Epidermal melanocyte (primary cell): ENCODE measurements around the gene GSN.

Experiments used
- DNase-seq: peaks from one replicate; pipeline ENCODE4 v3.0.0; 2011; ENCODE audit warnings: low spot score; ENCODE audit not compliant: insufficient read length

Gene GSN

GRCh38 chr9:121246821-121247561 lies 21.0 kb upstream of the GSN start:
- DNase-seq, result no peak

GRCh38 chr9:121249563-121249962 lies 18.4 kb upstream of the GSN start:
- no peak for DNase-seq

DNA sequence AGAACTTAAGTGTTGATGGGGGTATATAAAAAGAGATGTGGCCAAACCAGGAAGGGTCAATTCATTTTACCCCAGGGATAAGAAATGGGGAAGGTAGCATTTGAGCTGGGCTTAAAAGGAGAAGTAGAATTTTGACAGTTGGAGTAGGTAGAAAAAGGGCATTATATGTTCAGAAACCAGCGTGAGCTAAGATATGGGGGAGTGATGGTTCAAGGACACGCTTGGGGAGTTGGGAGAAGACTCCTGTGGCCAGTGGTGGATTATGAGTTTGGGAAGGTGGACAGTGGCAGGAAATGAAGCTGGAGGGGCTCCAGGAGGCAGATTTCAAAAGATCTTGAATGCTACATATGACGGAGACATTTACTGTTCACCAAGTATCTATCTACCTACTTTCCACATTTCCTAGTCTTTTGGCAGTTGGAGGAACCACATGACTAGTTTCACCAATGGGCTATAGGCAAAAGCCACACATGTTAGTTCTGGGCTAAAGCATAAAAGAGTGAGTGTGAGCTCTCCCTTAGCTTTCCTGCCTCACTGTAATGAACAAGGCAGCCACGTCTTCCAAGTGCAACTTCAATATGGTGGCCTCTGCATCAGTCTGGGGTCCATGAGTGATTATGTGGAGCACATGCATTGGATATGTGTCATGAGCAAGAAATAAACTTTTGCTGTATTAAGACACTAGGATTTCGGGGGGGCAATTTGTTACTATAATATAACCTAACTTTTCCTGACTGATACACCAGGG lies 15.7 kb upstream of the GSN start:
- DNase-seq, result no peak

DNA sequence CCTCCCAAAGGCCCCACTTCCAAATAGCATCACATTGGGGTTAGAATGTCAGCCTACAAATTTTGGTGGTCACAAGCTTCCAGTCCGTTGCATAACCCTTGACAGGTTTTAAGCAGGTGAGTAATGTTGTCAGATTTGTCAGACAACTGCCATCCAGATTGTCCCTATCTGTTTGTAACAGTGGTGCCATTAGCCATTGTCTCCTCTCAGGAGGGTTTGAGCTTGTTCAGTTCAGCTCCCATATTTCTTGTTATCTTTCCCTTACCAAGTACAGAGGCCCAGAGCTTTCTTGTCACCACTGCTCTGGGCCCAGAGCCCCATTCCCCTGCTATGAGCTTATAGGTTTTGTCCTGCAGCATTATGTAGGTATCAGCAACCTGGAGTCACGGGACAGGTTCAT lies 14.8 kb upstream of the GSN start:
- no peak for DNase-seq

DNA sequence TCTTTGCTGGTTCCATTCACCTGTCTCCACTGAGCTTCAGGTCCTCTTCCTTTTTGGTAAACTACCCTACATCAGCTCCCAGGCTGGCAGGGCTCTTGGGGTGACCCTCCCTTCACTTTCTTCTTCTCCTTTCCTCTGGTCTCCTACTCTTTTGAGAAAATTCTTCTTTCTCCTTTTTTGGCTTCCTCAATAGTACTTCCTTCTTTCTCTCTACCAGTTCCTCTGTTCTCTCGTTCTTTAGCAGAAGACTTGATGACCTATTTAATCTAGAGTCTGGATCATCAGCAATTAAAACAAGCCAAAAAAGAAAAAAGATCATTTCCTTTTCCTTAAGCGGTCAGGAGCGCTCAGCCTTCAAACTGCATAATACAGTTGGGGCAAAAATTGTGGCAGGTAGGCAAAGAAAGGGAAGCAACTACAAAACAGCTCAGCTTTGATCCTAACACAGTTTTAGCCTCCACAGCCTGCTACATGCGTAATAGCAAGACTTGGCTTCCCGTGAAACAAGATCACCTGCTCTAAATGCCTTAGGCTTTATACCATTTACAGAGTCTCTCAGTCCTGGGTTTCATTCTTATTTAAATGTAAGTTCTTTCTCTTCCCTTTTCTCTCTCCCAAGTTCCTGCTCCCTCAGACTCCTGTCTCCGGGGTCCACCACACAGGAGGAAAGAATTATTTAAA lies 14.0 kb upstream of the GSN start:
- DNase-seq, result no peak

GRCh38 chr9:121259498-121259897 lies 8.5 kb upstream of the GSN start:
- no peak for DNase-seq

- no peak for DNase-seq
Measured at GRCh38 chr9:121259935-121260334, 8.0 kb upstream of the GSN start.

- DNase-seq, result no peak
Measured at GRCh38 chr9:121260457-121261106, 7.4 kb upstream of the GSN start.

GRCh38 chr9:121261107-121261460 lies 6.9 kb upstream of the GSN start:
- DNase-seq, result peak; percentile 56

GRCh38 chr9:121261755-121262154 lies 6.2 kb upstream of the GSN start:
- DNase-seq, result no peak

- DNase-seq, result no peak
Measured at GRCh38 chr9:121262423-121262822, 5.5 kb upstream of the GSN start.

DNA sequence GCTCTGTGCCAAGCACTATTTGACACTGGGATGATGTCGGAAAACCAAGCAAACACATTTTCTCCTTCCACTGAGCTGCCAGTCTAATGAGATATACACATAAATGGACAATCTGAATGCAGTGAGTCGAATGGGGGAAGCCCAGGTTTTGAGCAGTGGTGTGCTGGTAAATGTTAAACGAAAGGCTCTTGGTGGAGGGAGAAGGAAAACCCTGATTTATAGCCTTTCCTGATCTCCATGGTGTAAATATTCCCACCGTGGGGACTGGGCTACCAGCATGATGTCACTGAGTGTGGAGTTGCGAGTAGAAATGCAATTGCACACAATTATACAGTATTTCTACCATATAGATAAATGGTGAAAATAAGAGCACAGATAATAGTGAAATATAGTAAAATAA lies 5.0 kb upstream of the GSN start:
- no peak for DNase-seq

- no peak for DNase-seq
Measured at GRCh38 chr9:121266356-121266755, 1.6 kb upstream of the GSN start.

DNA sequence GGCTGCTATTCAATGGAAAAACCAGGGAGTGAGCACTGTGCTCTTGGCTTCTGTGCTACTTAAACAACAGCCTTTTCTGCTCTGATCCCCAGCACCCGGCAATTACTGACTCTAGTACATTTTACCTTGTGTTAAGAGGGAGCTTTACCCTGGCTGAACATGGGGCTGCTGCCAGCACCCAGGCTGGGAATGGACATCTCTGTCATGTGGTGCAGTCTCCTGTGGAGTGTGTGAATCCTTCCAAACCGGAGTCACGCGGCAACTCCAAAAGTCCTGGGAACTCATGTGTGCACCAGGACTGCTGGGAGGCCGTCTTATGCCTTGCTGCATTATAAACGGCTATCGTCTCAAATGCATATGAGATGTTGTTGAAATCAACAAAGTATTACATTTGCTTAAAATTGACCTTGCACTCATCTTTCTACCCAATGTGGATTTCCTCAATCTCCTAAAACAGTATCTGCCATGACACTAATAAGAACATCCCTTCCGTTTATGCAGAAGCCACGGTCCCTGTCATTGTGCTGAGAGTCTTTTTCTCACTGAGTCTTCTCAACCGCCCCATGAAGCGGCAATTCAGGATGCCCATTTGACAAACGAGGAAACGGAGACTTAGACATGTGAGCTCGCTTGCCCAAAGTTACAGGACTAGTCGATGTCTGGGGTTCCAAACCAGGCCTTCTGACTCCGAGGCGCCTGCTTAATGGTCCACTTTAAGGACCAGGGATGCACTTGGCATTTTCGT lies 884 bp upstream of the GSN start:
- DNase-seq, result no peak

GRCh38 chr9:121268598-121268850 lies 562 bp downstream of the GSN start:
- no peak for DNase-seq

DNA sequence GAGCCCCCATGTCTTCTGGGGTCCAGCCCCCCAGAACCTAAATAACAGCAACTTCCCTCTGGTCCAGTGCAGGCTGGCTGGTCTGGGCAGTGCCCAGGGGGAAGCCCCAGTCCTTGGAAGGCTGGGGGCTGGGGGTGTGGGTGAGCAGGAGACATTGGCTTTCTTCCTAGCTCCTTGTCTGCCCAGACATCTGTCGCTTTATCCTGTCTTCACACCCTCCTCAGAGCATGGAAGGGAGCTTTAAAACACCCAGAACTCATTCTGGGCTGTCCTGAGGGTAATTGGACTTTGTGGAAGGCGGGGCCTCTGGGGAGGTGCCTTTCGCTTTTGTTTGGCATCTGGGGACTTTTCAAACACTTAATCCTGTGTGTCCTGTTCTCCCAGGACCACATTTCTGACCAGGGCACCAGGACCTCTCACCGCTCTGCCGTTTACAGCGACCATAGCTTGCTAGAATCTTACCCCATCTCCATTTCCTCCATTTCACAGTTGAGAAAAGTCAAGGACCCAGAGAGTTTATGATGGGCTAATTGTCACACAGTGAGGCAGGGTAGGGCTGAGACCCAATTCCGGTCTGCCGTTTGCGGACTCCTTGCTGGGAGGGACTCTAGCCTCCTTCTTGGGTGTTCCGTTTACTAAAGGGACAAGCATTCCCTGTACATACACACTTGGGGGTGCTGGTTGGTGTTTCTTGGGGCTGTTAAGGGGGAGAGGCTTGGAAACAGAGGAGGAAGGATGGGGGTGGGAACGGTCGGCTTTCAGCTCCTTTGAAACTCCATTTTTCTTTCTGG lies 1.1 kb downstream of the GSN start:
- DNase-seq, result no peak

DNA sequence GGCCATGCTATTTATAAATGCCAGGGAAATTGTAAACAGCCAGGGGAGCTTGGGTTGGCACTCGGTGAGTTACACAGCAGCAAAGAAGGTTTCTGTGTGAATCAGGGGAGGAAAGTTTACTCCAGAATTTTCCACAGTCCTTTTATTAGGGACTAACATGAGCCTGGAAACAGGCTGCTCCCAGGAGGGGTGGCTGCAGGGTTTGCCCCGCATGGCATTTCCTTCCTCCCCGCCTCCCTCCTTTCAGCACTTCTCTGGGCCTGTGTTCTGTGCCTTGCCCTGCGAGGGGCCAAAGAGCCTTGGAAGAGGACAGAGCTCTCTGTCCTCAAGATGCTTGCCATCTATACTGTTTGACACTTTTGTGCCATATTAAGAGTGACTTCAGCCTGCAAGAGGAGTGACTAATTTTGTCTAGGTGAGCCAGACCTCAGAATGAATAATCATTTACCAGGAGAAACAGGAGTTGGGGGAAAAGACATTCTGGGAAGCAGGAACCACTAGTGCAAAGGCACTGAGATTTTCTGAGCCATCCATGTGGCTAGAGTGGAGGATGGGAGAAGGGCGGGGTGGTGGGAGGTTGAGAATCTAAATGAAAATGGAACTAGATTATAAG lies 1.8 kb downstream of the GSN start:
- no peak for DNase-seq

DNA sequence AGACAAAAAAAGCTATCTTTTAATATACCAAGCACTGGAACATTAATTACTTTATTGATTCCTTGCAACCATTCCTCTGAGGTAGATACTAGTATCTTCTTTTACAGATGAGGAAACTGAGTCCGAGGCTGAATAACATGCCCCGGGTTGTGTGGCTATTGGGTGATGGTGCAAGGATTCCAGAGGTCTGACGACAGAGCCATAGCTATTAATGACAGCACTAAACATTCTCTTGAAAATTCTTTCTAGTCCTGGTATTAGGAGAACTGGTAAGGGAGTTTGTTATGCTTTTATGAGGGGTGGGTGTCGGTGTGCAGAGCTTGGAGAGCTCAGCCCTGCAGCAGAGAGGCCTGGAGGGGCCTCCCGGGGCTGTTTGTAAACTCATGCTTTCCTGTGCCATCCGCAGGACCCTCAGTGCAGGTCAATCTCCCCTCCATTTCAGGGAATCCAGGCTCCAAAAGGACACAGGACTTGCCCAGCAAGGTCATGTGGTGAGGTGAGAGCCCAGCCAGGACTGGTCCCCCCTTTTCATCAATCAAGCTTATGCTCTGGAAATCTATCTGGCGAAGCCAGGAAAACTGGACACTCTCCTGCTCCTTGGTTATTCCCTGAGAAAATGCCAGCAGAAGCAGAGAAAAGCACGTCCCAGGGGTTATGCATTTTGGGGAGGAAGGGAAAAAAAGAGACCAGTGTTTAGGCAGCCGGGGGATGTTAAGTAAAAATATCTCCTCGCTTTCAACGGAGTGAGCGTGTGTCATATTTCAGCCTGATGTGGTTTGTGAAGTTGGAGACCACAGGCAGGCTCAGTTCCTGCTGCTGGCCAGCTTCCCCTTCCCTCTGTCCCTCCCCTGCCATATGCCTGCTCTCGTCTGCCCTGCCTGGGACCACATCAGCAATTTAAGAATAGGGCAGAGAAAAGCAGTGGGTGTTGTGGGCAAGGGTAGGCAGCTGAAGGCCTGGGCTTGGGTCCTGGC lies 3.7 kb downstream of the GSN start:
- no peak for DNase-seq

DNA sequence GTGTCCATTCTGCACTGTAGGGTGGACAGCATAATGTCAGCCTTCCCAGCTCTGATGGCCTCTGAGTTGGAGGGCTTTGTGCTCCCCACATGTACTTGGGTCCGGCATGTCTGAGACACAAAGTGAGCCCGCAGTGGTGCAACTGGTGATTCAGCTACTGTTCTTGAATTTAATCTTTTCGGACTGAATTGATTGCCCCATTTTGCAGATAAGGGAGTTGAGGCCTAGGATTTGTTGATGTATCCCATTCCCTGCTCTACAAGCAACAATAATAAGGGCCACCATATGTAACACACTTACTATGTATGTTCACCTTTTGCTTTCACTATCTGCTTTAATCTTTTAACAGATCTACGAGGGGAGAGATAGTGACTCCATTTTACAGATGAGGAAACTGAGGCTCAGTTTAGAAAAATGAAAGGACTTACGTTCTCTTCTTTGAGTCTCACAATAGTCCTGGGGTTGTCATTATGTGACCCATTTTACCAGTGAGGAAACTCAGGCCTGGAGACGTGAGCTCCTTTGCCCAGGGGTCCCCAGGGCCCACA lies 4.5 kb downstream of the GSN start:
- DNase-seq, result no peak
